ENCODE data around the gene RASSF4. TPM values are rescaled to one million over a fixed set of nuclear protein-coding genes. Genes with fewer than 3 reads are reported as not detected.
A peak's percentile ranks its signal among the peaks of the same experiment; 100 is the strongest.

Gene RASSF4
- total and polyA plus RNA-seq, 9 of the 15 experiments (the other 6 are each of a cell fraction or from before 2014, with no cell fraction given): 0.01 to 0.62 (median 0.11) TPM; not detected in 3

DNA sequence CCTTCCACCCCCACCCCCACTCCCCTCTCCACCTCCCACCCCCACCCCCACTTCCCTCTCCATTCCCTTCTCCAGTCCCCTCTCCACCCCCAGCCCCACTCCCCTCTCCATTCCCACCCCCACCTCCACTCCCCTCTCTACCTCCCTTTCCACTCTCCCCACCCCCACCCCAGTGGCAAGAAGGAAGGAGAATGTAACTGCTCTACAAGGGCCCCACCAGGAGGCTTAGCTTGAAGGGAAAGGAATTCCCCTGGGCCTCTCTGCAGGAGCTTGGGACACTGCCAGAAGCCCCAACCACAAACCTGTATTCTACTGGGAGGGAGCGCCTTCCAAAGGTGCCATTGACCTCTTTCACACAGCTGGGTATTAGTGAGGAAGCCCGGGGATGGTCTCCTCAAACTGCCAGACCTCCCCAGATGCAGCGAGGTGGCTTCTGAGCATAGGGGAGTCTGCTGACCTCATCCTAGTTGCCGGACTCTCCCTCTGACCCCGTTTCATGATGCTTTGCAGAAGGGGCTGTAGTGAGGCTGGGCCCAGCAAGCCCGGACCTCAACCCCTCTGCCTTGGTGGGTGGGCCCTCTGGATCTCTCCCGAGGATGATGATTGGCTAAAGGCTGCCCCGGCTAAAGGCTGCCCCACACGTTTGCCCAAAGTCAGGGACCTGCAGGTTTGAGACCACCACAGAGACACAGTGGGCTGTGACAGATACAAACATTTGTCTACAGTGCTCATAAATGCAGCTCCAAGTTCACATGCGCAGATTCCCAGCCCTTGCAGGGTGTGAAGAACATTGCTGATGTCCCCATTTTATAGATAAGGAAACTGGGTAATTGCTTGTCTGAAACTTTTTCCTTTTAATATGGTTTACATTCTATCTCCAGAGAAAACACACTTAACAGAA is 16.1 kb downstream of the RASSF4 start:
- no TSS peak for BruUV-seq (replicated peaks)
- 17% methylated on average over 10 of the region's 10 CpGs for WGBS (ENCODE audit: insufficient coverage, low coverage, missing lambda C conversion rate)
- ChIA-PET POLR2A (interaction anchor here (1.3 kb wide), 1 partner anchor 19 kb away, joined by 3 read pairs; no protein-coding TSS in a partner anchor), CTCF (ENCODE audit: low intra/inter-chr PET ratio) (interaction anchor here (3.1 kb wide), 1 partner anchor 42 kb away, joined by 32 read pairs; no protein-coding TSS in a partner anchor)
- TF ChIP-seq, protein P1, sequence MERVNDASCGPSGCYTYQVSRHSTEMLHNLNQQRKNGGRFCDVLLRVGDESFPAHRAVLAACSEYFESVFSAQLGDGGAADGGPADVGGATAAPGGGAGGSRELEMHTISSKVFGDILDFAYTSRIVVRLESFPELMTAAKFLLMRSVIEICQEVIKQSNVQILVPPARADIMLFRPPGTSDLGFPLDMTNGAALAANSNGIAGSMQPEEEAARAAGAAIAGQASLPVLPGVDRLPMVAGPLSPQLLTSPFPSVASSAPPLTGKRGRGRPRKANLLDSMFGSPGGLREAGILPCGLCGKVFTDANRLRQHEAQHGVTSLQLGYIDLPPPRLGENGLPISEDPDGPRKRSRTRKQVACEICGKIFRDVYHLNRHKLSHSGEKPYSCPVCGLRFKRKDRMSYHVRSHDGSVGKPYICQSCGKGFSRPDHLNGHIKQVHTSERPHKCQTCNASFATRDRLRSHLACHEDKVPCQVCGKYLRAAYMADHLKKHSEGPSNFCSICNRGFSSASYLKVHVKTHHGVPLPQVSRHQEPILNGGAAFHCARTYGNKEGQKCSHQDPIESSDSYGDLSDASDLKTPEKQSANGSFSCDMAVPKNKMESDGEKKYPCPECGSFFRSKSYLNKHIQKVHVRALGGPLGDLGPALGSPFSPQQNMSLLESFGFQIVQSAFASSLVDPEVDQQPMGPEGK (CRISPR knock-in tag; IDR thresholded peaks at IDR 0.05; ENCODE audit: borderline replicate concordance): no peak
- peak; percentile 23 for TF ChIP-seq NFYB (IDR thresholded peaks at IDR 0.05; ENCODE audit: extremely low read depth, insufficient read length)
- no peak for ATAC-seq
- no peak for FAIRE-seq
- no peaks in the 10 kb centered on the region for H3K9me3 ChIP-seq (replicated peaks; ENCODE audit: control insufficient read depth, insufficient read depth, low read depth, low read length)
- no peaks in the 10 kb centered on the region for H3K9me1 ChIP-seq (ENCODE audit: control insufficient read depth, insufficient read depth, low read length)
- no peaks in the 10 kb centered on the region for H3K27me3 ChIP-seq (ENCODE audit: control insufficient read depth in 2 of 2, insufficient read depth in 2 of 2, low read length in 2 of 2)
- no peaks in the 10 kb centered on the region for H4K20me1 ChIP-seq (replicated peaks; ENCODE audit: control insufficient read depth, insufficient read depth, low read length)
- intact Hi-C loops (cut with micrococcal nuclease) (loop anchor here (1.0 to 5.0 kb wide), 2 partner anchors 43 to 98 kb away; no protein-coding TSS in a partner anchor), in situ Hi-C loops (cut with MboI) (no loop called here)
- no peaks in the 10 kb centered on the region for H3K36me3 ChIP-seq (ENCODE audit: control insufficient read depth, insufficient read depth, low read length)
- H3K4me1 ChIP-seq (replicated peaks in 1 of 2; ENCODE audit: control insufficient read depth in 2 of 2, insufficient read depth in 2 of 2, low read length in 2 of 2): peaks cover 33 to 59% of the 10 kb centered on the region in 2 experiments
- H2AFZ ChIP-seq (ENCODE audit: low read depth, low read length): no peak overlapping the region
- H3K4me2 ChIP-seq (ENCODE audit: insufficient read depth, low read length): no peak overlapping the region
- H3K79me2 ChIP-seq (ENCODE audit: control insufficient read depth, insufficient read depth, low read length): no peaks in the 10 kb centered on the region
- peak overlapping the region in 1 of 2 experiments; percentile 0; a peak in 1 of 4 replicates for H3K9ac ChIP-seq (ENCODE audit: insufficient read depth in 1 of 2, low read depth in 2 of 2, low read length in 2 of 2)
- DNase-seq (ENCODE audit: extremely low read depth in 1 of 4, low spot score in 3 of 4): peak in 3 of 4 experiments; percentile 25 to 32 (median 26)
- H3K27ac ChIP-seq (ENCODE audit: extremely low read depth, low read depth, low read length): no peak overlapping the region
- no peak overlapping the region for H3K4me3 ChIP-seq
